ENCODE measurements around the gene ETF1. TPM values are rescaled to one million over a fixed set of nuclear protein-coding genes. Genes with fewer than 3 reads are reported as not detected.

Gene ETF1
- total and polyA plus RNA-seq, 5 donors from 2014 or later, result 25.9 to 170 (median 38.8) TPM

DNA sequence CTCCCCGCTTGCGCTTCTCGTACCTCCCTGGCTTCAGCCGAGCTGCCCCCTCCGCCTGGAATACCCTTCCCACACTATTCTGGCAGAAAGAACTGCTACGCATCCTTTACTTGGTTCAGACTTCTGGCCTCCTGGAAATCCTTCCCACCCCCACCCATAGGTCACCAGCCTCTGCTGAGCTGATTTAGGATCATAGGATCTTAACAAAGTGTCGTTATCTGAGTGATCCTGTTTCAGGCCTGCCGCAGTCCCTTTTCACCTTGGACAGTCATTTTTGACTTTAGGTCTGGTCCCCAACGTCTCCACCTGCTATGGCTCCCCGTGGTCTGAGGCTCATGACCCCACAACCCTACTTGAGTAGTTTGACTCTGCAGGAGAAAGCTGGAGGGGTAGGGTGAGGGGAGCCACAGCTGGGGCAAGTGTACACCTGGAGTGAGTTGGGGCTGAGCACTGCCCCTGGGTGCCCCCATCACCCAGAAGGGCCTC is 50.4 kb downstream of the ETF1 start:
- Mint-ChIP-seq H3K4me3 (peak overlapping the region; percentile 73 to 97 (median 92)), H3K27me3 (peaks cover 35% of the 10 kb centered on the region), H3K36me3 (no peaks in the 10 kb centered on the region), H3K9me3 (no peaks in the 10 kb centered on the region), H3K27ac (peak overlapping the region; percentile 26 to 32 (median 31)), H3K4me1 (peaks cover 0 to 17% (median 10%) of the 10 kb centered on the region in 4 donors)
- Histone ChIP-seq H3K27ac (ENCODE audit: insufficient read depth, low read length, poor library complexity, severe bottlenecking) (no peak overlapping the region), H3K27me3 (ENCODE audit: control insufficient read depth, insufficient read depth, low read length) (peaks cover 16% of the 10 kb centered on the region), H3K4me3 (ENCODE audit: low read depth, low read length) (peak overlapping the region; percentile 59), H3K9me3 (ENCODE audit: control insufficient read depth in 2 of 2, low read length in 2 of 2) (no peaks in the 10 kb centered on the region), H3K36me3 (ENCODE audit: control insufficient read depth, insufficient read depth, low read length) (no peaks in the 10 kb centered on the region), H3K4me1 (ENCODE audit: control insufficient read depth, insufficient read depth, low read length, poor library complexity, severe bottlenecking) (peaks cover 19% of the 10 kb centered on the region)
- no peak for ATAC-seq (ENCODE audit: low read depth in 2 of 2)
- no peak for DNase-seq

DNA sequence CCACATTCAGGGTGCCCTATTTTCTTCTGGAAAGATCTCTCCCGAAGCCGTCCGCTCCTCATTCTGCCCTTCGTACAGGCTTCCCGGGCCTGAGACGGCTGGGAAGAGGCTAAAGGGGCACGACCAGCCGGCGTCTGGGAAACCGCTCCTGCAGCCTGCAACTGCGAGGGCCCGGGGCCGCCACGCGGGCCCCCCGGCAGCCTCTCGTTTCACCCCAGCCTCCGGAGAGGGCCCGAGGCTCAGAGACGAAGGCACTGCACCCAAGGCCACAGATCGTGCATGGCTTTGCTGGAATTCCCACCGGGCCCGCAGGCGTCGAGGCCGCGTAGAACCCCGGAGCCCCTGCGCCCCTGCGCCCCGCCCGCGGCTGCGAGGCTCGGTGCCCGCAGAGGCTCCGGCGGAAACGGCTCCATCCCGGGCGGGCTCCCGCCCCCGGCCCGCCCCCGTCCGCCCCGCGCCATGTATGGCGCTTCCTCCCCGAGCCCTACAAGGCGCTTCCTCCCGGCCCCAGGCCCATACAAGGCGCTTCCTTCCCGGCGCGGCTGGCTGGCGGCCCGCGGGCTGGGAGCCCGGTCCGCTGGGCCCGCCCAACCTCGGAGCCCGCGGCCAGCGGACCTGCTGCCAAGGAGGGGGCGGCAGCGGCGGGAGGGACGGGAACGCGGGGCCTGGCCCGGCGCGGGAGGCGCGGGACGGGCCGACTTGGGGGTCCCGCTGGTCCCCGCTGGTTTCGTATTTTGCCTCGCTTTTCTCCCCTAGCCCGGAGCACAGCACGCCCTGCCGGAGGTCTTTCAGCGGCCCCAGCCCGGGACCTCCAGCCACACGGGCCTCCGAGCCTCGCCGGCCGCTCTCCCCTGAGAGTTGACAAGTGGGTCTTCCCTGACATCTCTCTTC is 51.1 kb downstream of the ETF1 start:
- Histone ChIP-seq H3K27me3 (ENCODE audit: control insufficient read depth, insufficient read depth, low read length) (peaks cover 16% of the 10 kb centered on the region), H3K9me3 (ENCODE audit: control insufficient read depth in 2 of 2, low read length in 2 of 2) (no peaks in the 10 kb centered on the region), H3K4me1 (ENCODE audit: control insufficient read depth, insufficient read depth, low read length, poor library complexity, severe bottlenecking) (peaks cover 19% of the 10 kb centered on the region), H3K4me3 (ENCODE audit: low read depth, low read length) (peak overlapping the region; percentile 59), H3K27ac (ENCODE audit: insufficient read depth, low read length, poor library complexity, severe bottlenecking) (no peak overlapping the region), H3K36me3 (ENCODE audit: control insufficient read depth, insufficient read depth, low read length) (no peaks in the 10 kb centered on the region)
- Mint-ChIP-seq H3K27me3 (peaks cover 39% of the 10 kb centered on the region), H3K4me1 (peaks cover 0 to 17% (median 10%) of the 10 kb centered on the region in 4 donors), H3K4me3 (peak overlapping the region; percentile 73 to 97 (median 92)), H3K27ac (peak overlapping the region; percentile 26 to 32 (median 31)), H3K9me3 (no peaks in the 10 kb centered on the region), H3K36me3 (no peaks in the 10 kb centered on the region)
- peak; percentile 82 to 90 (median 84) for DNase-seq
- peak; percentile 100 for ATAC-seq (ENCODE audit: low read depth in 2 of 2)

DNA sequence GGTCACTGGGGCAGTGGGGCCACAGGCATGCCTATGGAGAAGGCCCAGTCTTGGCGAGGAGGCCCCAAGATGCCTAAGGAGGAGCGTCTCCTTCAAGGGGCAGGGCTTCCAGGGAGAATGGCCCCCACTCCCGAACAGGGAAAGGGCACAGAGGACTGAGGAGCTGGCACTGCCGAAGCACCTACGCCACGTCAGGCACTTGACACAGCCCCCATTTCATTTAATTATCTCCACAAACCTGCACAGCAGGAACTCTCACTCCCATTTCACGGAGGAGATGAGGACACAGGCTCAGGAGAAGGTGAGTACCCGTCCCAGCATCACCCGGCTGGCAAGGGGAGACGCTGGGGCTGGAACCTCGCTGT is 51.8 kb downstream of the ETF1 start:
- H3K9me3 Mint-ChIP-seq, result no peaks in the 10 kb centered on the region
- peak overlapping the region; percentile 40 to 57 (median 48) for H3K4me3 Mint-ChIP-seq
- H3K36me3 Mint-ChIP-seq, result no peaks in the 10 kb centered on the region
- Histone ChIP-seq H3K27me3 (ENCODE audit: control insufficient read depth, insufficient read depth, low read length) (peaks cover 16% of the 10 kb centered on the region), H3K36me3 (ENCODE audit: control insufficient read depth, insufficient read depth, low read length) (no peaks in the 10 kb centered on the region), H3K9me3 (ENCODE audit: control insufficient read depth in 2 of 2, low read length in 2 of 2) (no peaks in the 10 kb centered on the region), H3K27ac (ENCODE audit: insufficient read depth, low read length, poor library complexity, severe bottlenecking) (no peak overlapping the region), H3K4me3 (ENCODE audit: low read depth, low read length) (peak overlapping the region; percentile 26), H3K4me1 (ENCODE audit: control insufficient read depth, insufficient read depth, low read length, poor library complexity, severe bottlenecking) (peaks cover 19% of the 10 kb centered on the region)
- H3K27ac Mint-ChIP-seq, result no peak overlapping the region
- H3K4me1 Mint-ChIP-seq, result peaks cover 0 to 17% (median 10%) of the 10 kb centered on the region in 4 donors
- DNase-seq, result no peak
- no peak for ATAC-seq (ENCODE audit: low read depth in 2 of 2)
- H3K27me3 Mint-ChIP-seq, result peaks cover 39% of the 10 kb centered on the region

GRCh38 chr5:138490648-138491283 is 52.3 kb downstream of the ETF1 start:
- Mint-ChIP-seq H3K27me3 (peaks cover 40% of the 10 kb centered on the region), H3K27ac (no peak overlapping the region), H3K4me1 (peaks cover 0 to 17% (median 10%) of the 10 kb centered on the region in 4 donors), H3K9me3 (no peaks in the 10 kb centered on the region), H3K36me3 (no peaks in the 10 kb centered on the region), H3K4me3 (peak overlapping the region in 3 of 4 donors; percentile 40 to 57 (median 44))
- peaks cover 19% of the 10 kb centered on the region for H3K4me1 ChIP-seq (ENCODE audit: control insufficient read depth, insufficient read depth, low read length, poor library complexity, severe bottlenecking)
- ATAC-seq (ENCODE audit: low read depth in 2 of 2) (no peak), DNase-seq (no peak)
- H3K9me3 ChIP-seq (ENCODE audit: control insufficient read depth in 2 of 2, low read length in 2 of 2), result no peaks in the 10 kb centered on the region
- no peak overlapping the region for H3K4me3 ChIP-seq (ENCODE audit: low read depth, low read length)
- H3K27ac ChIP-seq (ENCODE audit: insufficient read depth, low read length, poor library complexity, severe bottlenecking), result no peak overlapping the region
- peaks cover 16% of the 10 kb centered on the region for H3K27me3 ChIP-seq (ENCODE audit: control insufficient read depth, insufficient read depth, low read length)
- H3K36me3 ChIP-seq (ENCODE audit: control insufficient read depth, insufficient read depth, low read length), result no peaks in the 10 kb centered on the region

- DNase-seq, result no peak
- Mint-ChIP-seq H3K4me1 (peaks cover 0 to 17% (median 10%) of the 10 kb centered on the region in 4 donors), H3K36me3 (no peaks in the 10 kb centered on the region), H3K27ac (no peak overlapping the region), H3K4me3 (peak overlapping the region in 1 of 4 donors; percentile 40), H3K27me3 (peaks cover 41% of the 10 kb centered on the region), H3K9me3 (no peaks in the 10 kb centered on the region)
- peaks cover 19% of the 10 kb centered on the region for H3K4me1 ChIP-seq (ENCODE audit: control insufficient read depth, insufficient read depth, low read length, poor library complexity, severe bottlenecking)
- no peaks in the 10 kb centered on the region for H3K9me3 ChIP-seq (ENCODE audit: control insufficient read depth in 2 of 2, low read length in 2 of 2)
- H3K36me3 ChIP-seq (ENCODE audit: control insufficient read depth, insufficient read depth, low read length), result no peaks in the 10 kb centered on the region
- H3K27me3 ChIP-seq (ENCODE audit: control insufficient read depth, insufficient read depth, low read length), result peaks cover 16% of the 10 kb centered on the region
- ATAC-seq (ENCODE audit: low read depth in 2 of 2), result no peak
- no peak overlapping the region for H3K4me3 ChIP-seq (ENCODE audit: low read depth, low read length)
- no peak overlapping the region for H3K27ac ChIP-seq (ENCODE audit: insufficient read depth, low read length, poor library complexity, severe bottlenecking)
These were observed 53.4 kb downstream of the ETF1 start for GRCh38 chr5:138489683-138490061.

- DNase-seq (no peak), ATAC-seq (ENCODE audit: low read depth in 2 of 2) (no peak)
- H3K9me3 ChIP-seq (ENCODE audit: control insufficient read depth in 2 of 2, low read length in 2 of 2), result no peaks in the 10 kb centered on the region
- H3K36me3 ChIP-seq (ENCODE audit: control insufficient read depth, insufficient read depth, low read length), result no peaks in the 10 kb centered on the region
- H3K27me3 ChIP-seq (ENCODE audit: control insufficient read depth, insufficient read depth, low read length), result peaks cover 16% of the 10 kb centered on the region
- Mint-ChIP-seq H3K4me3 (no peak overlapping the region), H3K9me3 (no peaks in the 10 kb centered on the region), H3K4me1 (peaks cover 0 to 17% (median 10%) of the 10 kb centered on the region in 4 donors), H3K36me3 (no peaks in the 10 kb centered on the region), H3K27ac (no peak overlapping the region), H3K27me3 (peaks cover 38% of the 10 kb centered on the region)
- H3K4me3 ChIP-seq (ENCODE audit: low read depth, low read length), result no peak overlapping the region
- H3K27ac ChIP-seq (ENCODE audit: insufficient read depth, low read length, poor library complexity, severe bottlenecking), result no peak overlapping the region
- peaks cover 19% of the 10 kb centered on the region for H3K4me1 ChIP-seq (ENCODE audit: control insufficient read depth, insufficient read depth, low read length, poor library complexity, severe bottlenecking)
These were observed 54.5 kb downstream of the ETF1 start for GRCh38 chr5:138488481-138488945.

DNA sequence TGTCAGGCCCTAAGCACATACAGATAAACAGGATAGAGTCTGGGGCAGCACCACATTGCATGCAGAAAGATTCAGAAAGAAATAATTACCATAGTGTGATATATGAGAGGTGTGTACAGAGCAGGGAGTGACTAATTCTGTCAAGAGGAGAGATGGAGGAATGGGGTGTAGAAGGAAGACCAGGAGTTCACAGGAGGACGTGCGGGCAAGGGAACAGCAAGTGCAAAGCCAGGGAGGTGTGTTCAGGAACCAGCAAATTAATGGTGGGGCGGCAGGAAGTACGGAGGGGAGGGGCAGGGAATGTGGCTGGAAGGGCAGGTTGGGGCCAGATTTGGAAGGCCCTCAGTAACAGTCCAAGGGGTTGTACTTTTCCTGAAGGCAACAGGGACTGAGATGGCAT is 60.4 kb downstream of the ETF1 start:
- DNase-seq (no peak), ATAC-seq (ENCODE audit: low read depth in 2 of 2) (no peak)
- Histone ChIP-seq H3K27ac (ENCODE audit: insufficient read depth, low read length, poor library complexity, severe bottlenecking) (no peak overlapping the region), H3K4me3 (ENCODE audit: low read depth, low read length) (no peak overlapping the region), H3K4me1 (ENCODE audit: control insufficient read depth, insufficient read depth, low read length, poor library complexity, severe bottlenecking) (no peaks in the 10 kb centered on the region), H3K27me3 (ENCODE audit: control insufficient read depth, insufficient read depth, low read length) (no peaks in the 10 kb centered on the region), H3K36me3 (ENCODE audit: control insufficient read depth, insufficient read depth, low read length) (no peaks in the 10 kb centered on the region), H3K9me3 (ENCODE audit: control insufficient read depth in 2 of 2, low read length in 2 of 2) (no peaks in the 10 kb centered on the region)
- Mint-ChIP-seq H3K4me3 (no peak overlapping the region), H3K27ac (peak overlapping the region in 1 of 3 donors; percentile 50), H3K36me3 (no peaks in the 10 kb centered on the region), H3K9me3 (no peaks in the 10 kb centered on the region), H3K4me1 (no peaks in the 10 kb centered on the region), H3K27me3 (peaks cover 28% of the 10 kb centered on the region)

Measured in CD4-positive, CD25-positive, alpha-beta regulatory T cell (primary cell).